HepG2 (cell line): ENCODE data around the gene CPVL. TPM values are rescaled to one million over a fixed set of nuclear protein-coding genes. Genes with fewer than 3 reads are reported as not detected.

Experiments used
- ESRRA ChIP-seq: sonication (generic); formaldehyde crosslinking; IDR thresholded peaks from 2 replicates; pipeline ENCODE4 v1.5.1; 2020; ENCODE audit warnings: mild to moderate bottlenecking, low read depth, missing genetic modification reagents
- FOXC1 ChIP-seq: sonication (generic); formaldehyde crosslinking; IDR thresholded peaks from 2 replicates; pipeline ENCODE4 v1.8.0; 2022; ENCODE audit warnings: mild to moderate bottlenecking, missing genetic modification reagents, borderline replicate concordance
- MEIS2 ChIP-seq: sonication (generic); formaldehyde crosslinking; IDR thresholded peaks from 2 replicates; pipeline ENCODE4 v1.9.0; 2021; ENCODE audit warnings: mild to moderate bottlenecking, missing genetic modification reagents
- NKX3-1 ChIP-seq: sonication (generic); formaldehyde crosslinking; IDR thresholded peaks from 2 replicates; pipeline ENCODE4 v1.5.0; 2020; ENCODE audit warnings: missing genetic modification reagents
- PHB2 ChIP-seq: fragments of 450-650 bp; IDR thresholded peaks from 2 replicates; pipeline ENCODE4 v1.6.1; 2018; ENCODE audit not compliant: partially characterized antibody
- REL ChIP-seq: sonication (generic); formaldehyde crosslinking; conservative IDR thresholded peaks from 2 replicates; pipeline ENCODE4 v1.8.0; 2022; ENCODE audit warnings: mild to moderate bottlenecking, missing genetic modification reagents, moderate library complexity
- ZNF30 ChIP-seq: sonication (generic); formaldehyde crosslinking; IDR thresholded peaks from 2 replicates; pipeline ENCODE4 v1.5.0; 2020; ENCODE audit warnings: mild to moderate bottlenecking, missing genetic modification reagents
- ZNF367 ChIP-seq: sonication (generic); formaldehyde crosslinking; IDR thresholded peaks from 2 replicates; pipeline ENCODE4 v1.4.0; 2020; ENCODE audit warnings: missing genetic modification reagents, borderline replicate concordance
- ZNF775 ChIP-seq: sonication (generic); formaldehyde crosslinking; IDR thresholded peaks from 2 replicates; pipeline ENCODE4 v1.4.0; 2020; ENCODE audit warnings: missing genetic modification reagents, mild to moderate bottlenecking, moderate library complexity, borderline replicate concordance
- polyA plus RNA-seq, 8 experiments: library from polyadenylated mRNA; depleted of rRNA in 3 of 8; stranded (reverse) in 7 of 8; unstranded in 1 of 8; fragments of >200 nt; fragmentation: Illumina TruSeq in 4 of 8; extraction: Trizol in 4 of 8; gene quantifications; 2 replicates each; pipeline versions ENCODE4 v1.2.1 to v1.2.3, GENCODE V29; 2011 to 2016; ENCODE audit warnings: low read depth in 4 of 8, missing spikeins in 1 of 8, mixed read lengths in 1 of 8; ENCODE audit not compliant: insufficient read depth in 1 of 8
- total RNA-seq, 5 experiments: library from RNA; depleted of rRNA; stranded (reverse); fragments of >200 nt; fragmentation: Illumina TruSeq; extraction: Trizol; gene quantifications; 2 replicates each; pipeline ENCODE4 v1.2.3, GENCODE V29; 2016; ENCODE audit warnings: low read depth in 1 of 5
- TF ChIP-seq, protein P1 (sequence below): sonication (generic); formaldehyde crosslinking; IDR thresholded peaks from 2 replicates; pipeline ENCODE4 v1.4.0; 2020; ENCODE audit warnings: missing genetic modification reagents, mild to moderate bottlenecking, borderline replicate concordance
- TF ChIP-seq, protein P2 (sequence below): sonication (generic); formaldehyde crosslinking; IDR thresholded peaks from 2 replicates; pipeline ENCODE4 v1.4.0; 2020; ENCODE audit warnings: missing genetic modification reagents
- TF ChIP-seq, protein P3 (sequence below): sonication (generic); formaldehyde crosslinking; IDR thresholded peaks from 2 replicates; pipeline ENCODE4 v1.4.0; 2020; ENCODE audit warnings: missing genetic modification reagents
- TF ChIP-seq, protein P4 (sequence below): IDR thresholded peaks from 2 replicates; pipeline ENCODE4 v1.6.1; 2016; ENCODE audit warnings: missing compliant biosample characterization, missing genetic modification reagents, borderline replicate concordance
- TF ChIP-seq, protein P5 (sequence below): sonication (generic); formaldehyde crosslinking; IDR thresholded peaks from 2 replicates; pipeline ENCODE4 v1.8.0; 2022; ENCODE audit warnings: mild to moderate bottlenecking, missing genetic modification reagents
- TF ChIP-seq, protein P6 (sequence below): sonication (generic); formaldehyde crosslinking; IDR thresholded peaks from 2 replicates; pipeline ENCODE4 v1.4.0; 2020; ENCODE audit warnings: mild to moderate bottlenecking, missing genetic modification reagents
- TF ChIP-seq, protein P7 (sequence below): IDR thresholded peaks from 2 replicates; pipeline ENCODE4 v1.6.1; 2012; ENCODE audit warnings: low read depth, low read length, improper control_type of control experiment

CPVL gene
- total and polyA plus RNA-seq, 2 of the 13 experiments (the other 11 are each of a cell fraction or from before 2014, with no cell fraction given) = 59.2 to 294 TPM

DNA sequence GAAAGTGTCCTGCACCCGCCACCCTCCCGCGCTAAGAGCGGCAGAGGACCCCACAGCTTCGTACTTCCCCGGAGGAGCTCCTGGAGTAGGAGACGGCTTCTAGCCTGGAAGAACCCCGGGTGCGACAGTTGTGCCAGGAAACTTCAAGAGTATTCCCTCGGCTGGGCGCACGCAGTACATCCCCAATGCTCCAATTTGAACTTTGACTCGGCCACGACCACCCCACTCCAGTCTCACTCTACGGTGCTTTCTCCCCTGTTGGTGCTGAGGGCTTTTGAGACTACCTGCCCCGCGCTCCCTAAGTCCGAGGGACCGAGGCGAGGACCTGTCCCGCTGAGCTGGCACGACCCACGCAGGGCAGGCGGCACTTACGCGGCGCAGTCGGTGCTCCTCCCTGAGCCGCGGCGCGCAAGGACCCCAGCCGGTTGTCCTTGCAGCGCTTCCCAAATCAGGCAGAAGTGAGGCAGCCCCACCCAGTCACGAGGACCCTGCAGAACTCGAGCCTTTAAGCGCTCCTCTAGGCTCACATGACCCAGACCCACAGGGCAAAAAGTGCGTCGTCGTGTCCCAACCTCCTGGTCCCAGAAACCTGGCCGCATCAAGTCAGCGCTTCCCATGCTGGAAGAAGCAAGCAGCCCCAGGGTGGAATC lies at the start of gene CPVL (continued):
- TF ChIP-seq, protein P1, sequence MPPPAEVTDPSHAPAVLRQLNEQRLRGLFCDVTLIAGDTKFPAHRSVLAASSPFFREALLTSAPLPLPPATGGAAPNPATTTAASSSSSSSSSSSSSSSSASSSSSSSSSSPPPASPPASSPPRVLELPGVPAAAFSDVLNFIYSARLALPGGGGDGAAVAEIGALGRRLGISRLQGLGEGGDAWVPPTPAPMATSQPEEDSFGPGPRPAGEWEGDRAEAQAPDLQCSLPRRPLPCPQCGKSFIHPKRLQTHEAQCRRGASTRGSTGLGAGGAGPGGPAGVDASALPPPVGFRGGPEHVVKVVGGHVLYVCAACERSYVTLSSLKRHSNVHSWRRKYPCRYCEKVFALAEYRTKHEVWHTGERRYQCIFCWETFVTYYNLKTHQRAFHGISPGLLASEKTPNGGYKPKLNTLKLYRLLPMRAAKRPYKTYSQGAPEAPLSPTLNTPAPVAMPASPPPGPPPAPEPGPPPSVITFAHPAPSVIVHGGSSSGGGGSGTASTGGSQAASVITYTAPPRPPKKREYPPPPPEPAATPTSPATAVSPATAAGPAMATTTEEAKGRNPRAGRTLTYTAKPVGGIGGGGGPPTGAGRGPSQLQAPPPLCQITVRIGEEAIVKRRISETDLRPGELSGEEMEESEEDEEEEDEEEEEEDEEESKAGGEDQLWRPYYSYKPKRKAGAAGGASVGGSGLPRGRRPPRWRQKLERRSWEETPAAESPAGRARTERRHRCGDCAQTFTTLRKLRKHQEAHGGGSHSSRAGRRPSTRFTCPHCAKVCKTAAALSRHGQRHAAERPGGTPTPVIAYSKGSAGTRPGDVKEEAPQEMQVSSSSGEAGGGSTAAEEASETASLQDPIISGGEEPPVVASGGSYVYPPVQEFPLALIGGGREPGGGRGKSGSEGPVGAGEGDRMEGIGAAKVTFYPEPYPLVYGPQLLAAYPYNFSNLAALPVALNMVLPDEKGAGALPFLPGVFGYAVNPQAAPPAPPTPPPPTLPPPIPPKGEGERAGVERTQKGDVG (CRISPR knock-in tag) = no peak
- TF ChIP-seq, protein P2, sequence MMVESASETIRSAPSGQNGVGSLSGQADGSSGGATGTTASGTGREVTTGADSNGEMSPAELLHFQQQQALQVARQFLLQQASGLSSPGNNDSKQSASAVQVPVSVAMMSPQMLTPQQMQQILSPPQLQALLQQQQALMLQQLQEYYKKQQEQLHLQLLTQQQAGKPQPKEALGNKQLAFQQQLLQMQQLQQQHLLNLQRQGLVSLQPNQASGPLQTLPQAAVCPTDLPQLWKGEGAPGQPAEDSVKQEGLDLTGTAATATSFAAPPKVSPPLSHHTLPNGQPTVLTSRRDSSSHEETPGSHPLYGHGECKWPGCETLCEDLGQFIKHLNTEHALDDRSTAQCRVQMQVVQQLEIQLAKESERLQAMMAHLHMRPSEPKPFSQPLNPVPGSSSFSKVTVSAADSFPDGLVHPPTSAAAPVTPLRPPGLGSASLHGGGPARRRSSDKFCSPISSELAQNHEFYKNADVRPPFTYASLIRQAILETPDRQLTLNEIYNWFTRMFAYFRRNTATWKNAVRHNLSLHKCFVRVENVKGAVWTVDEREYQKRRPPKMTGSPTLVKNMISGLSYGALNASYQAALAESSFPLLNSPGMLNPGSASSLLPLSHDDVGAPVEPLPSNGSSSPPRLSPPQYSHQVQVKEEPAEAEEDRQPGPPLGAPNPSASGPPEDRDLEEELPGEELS (CRISPR knock-in tag) = no peak; the same call in 1 of the 2 replicates
- TF ChIP-seq REL (CRISPR knock-in tag) = no peak
- no peak for TF ChIP-seq MEIS2 (CRISPR knock-in tag)
- TF ChIP-seq, protein P3, sequence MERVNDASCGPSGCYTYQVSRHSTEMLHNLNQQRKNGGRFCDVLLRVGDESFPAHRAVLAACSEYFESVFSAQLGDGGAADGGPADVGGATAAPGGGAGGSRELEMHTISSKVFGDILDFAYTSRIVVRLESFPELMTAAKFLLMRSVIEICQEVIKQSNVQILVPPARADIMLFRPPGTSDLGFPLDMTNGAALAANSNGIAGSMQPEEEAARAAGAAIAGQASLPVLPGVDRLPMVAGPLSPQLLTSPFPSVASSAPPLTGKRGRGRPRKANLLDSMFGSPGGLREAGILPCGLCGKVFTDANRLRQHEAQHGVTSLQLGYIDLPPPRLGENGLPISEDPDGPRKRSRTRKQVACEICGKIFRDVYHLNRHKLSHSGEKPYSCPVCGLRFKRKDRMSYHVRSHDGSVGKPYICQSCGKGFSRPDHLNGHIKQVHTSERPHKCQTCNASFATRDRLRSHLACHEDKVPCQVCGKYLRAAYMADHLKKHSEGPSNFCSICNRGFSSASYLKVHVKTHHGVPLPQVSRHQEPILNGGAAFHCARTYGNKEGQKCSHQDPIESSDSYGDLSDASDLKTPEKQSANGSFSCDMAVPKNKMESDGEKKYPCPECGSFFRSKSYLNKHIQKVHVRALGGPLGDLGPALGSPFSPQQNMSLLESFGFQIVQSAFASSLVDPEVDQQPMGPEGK (CRISPR knock-in tag) = no peak
- TF ChIP-seq, protein P4, sequence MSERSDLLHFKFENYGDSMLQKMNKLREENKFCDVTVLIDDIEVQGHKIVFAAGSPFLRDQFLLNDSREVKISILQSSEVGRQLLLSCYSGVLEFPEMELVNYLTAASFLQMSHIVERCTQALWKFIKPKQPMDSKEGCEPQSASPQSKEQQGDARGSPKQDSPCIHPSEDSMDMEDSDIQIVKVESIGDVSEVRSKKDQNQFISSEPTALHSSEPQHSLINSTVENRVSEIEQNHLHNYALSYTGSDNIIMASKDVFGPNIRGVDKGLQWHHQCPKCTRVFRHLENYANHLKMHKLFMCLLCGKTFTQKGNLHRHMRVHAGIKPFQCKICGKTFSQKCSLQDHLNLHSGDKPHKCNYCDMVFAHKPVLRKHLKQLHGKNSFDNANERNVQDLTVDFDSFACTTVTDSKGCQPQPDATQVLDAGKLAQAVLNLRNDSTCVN = no peak
- TF ChIP-seq, protein P5, sequence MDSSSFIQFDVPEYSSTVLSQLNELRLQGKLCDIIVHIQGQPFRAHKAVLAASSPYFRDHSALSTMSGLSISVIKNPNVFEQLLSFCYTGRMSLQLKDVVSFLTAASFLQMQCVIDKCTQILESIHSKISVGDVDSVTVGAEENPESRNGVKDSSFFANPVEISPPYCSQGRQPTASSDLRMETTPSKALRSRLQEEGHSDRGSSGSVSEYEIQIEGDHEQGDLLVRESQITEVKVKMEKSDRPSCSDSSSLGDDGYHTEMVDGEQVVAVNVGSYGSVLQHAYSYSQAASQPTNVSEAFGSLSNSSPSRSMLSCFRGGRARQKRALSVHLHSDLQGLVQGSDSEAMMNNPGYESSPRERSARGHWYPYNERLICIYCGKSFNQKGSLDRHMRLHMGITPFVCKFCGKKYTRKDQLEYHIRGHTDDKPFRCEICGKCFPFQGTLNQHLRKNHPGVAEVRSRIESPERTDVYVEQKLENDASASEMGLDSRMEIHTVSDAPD (CRISPR knock-in tag) = no peak
- TF ChIP-seq ZNF775 (CRISPR knock-in tag) = no peak
- no peak for TF ChIP-seq PHB2
- TF ChIP-seq, protein P6, sequence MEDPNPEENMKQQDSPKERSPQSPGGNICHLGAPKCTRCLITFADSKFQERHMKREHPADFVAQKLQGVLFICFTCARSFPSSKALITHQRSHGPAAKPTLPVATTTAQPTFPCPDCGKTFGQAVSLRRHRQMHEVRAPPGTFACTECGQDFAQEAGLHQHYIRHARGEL (CRISPR knock-in tag) = no peak
- TF ChIP-seq ZNF30 = no peak
- TF ChIP-seq ESRRA (CRISPR knock-in tag) = no peak
- peak; percentile 36; the same call in 1 of the 2 replicates for TF ChIP-seq NKX3-1 (CRISPR knock-in tag)
- TF ChIP-seq, protein P7, sequence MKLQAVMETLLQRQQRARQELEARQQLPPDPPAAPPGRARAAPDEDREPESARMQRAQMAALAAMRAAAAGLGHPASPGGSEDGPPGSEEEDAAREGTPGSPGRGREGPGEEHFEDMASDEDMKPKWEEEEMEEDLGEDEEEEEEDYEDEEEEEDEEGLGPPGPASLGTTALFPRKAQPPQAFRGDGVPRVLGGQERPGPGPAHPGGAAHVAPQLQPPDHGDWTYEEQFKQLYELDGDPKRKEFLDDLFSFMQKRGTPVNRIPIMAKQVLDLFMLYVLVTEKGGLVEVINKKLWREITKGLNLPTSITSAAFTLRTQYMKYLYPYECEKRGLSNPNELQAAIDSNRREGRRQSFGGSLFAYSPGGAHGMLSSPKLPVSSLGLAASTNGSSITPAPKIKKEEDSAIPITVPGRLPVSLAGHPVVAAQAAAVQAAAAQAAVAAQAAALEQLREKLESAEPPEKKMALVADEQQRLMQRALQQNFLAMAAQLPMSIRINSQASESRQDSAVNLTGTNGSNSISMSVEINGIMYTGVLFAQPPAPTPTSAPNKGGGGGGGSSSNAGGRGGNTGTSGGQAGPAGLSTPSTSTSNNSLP = no peak
- TF ChIP-seq ZNF367 = no peak
- TF ChIP-seq FOXC1 (CRISPR knock-in tag) = no peak
